ENCODE results near the gene LRRC56.

Gene LRRC56

DNA sequence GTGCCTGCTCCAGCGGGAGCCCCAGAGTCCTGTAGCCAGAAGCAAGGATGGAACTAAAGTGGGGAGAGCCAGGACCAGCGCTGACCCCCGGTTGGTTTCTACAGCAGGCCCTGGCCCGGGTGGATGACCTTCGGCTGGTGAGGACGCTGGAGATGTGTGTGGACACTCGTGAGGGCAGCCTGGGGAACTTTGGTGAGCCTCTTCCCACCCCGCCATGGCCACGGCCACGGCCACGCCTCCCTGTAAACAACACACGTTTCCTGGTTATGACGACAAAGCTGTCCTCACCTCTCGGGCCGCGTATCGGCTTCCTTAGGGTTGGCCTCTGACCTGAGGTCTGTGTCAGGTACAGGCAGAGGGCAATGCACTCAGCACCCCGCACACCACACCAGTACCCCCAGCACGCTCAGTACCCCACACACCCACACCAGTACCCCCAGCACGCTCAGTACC is 4.1 kb downstream of the LRRC56 start:
- DNase-seq: no peak

DNA sequence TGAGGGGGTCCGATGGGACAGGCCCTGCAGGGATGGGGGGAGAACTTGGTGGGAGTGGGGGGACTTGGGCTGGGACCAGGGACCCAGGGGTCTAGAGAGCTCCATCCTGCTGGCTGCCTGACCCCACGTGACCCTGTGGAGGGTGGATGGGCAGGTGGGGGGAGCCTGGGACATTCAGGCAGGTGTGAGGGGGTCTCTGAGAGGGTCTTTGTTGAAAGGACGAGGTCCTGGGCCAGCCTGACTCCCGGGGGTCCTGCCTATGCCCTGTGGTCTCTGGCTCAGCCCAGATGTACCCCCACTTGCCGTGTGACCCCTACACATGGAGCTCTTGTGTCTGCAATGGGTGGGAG is 7.5 kb downstream of the LRRC56 start:
- DNase-seq: no peak

DNA sequence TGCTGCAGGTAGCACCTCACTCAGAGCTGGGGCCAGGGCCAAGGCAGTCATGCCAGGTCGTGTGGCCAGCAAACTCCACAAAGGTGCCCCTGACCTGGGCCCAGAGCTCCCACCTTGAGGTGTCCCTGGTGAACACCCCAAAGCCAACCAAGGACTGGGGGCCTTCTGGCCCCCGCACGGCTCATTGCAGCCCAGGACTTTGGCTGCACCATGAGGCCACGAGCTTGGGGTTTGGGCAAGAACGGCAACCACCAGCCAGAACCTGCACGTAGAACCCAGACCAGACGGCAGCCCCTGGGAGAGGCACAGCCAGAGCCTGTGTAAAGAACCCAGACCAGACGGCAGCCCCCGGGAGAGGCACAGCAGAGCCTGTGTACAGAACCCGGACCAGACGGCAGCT is 7.8 kb downstream of the LRRC56 start:
- no peak for DNase-seq

DNA sequence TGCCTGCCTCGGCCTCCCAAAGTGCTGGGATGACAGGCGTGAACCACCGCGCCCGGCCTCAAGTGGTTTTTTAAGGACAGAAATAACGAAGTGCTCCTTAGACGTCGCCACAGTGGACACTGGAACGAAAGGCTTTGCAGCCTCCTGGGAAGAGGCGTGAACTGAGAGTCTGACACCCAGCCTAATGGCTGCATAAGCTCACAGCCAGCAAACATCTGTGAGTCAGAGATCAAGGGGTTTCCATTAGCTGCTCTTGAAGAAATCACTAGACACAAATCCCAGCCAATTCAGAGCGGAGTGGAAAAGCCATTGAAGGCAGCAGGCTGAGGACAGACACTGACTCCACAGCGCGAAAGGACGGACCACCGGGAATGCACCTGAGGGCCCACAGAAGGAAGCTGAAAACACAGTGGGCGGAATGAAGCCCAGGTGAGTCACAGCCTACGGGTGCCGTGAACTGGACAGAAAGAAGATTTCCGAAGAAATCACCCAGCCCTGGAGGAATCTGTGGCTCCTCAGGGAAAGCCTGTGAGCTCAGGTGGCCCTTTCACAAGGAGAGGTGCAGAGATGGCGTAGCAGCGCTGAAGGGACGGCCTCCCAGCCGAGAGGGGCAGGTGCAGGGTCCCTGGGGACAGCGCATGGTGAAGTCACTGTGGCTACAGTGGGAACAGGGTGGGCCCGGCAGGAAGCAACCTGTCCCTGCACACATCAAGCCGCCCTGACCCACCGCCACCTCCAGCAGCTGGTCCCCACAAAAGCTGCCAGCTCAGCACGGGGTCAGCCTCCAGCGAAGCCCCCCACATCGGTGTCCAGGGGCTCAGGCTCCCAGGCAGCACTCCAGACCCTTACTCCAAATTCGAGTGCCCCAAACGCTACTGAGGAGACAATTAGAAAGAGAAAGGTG is 11.6 kb downstream of the LRRC56 start:
- DNase-seq: no peak

DNA sequence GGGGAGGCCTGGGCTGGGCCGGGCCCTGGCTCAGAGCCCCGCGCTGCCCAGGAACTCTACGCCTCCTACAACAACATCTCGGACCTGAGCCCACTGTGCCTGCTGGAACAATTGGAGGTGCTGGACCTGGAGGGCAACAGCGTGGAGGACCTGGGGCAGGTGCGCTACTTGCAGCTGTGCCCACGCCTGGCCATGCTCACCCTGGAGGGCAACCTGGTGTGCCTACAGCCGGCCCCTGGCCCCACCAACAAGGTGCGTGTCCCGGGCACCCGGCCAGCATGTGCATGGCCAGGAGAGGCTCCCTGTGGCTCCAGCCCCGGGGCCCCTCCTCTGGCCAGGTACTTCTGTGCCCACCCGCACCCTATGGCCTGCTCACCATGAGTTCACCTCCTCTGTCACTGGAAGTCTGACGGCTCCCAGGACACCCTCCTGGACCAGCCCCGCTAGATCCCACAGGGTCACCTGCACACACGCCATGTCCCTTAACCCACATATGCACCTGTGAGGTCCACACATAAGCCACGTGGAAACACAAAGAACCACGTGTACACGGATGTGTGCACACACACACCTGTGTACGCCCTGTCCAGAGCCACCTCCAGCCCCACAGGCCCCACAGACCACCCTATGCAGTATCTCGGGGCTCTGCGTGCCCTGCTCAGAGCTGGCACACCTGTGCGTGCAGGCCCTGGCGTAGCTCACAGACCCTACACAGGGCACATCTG is 12.9 kb downstream of the LRRC56 start:
- DNase-seq: no peak

DNA sequence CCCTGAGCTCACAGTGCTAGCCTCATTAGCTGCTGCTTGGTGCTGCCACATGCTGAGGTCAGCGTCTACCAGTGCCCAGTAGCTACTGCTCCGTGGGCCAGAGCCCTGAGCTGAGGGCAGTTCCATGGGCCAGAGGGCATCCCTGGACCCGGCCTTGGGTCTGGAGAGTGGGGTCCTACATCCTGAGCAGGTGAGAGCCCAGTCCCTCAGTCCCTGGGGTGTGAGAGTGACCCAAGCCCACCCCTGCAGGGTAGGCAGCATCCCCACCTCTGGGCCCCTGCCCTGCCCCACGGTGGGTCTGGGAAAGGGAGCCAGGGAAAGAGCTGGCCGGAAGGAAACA is 13.4 kb downstream of the LRRC56 start:
- DNase-seq: no peak

DNA sequence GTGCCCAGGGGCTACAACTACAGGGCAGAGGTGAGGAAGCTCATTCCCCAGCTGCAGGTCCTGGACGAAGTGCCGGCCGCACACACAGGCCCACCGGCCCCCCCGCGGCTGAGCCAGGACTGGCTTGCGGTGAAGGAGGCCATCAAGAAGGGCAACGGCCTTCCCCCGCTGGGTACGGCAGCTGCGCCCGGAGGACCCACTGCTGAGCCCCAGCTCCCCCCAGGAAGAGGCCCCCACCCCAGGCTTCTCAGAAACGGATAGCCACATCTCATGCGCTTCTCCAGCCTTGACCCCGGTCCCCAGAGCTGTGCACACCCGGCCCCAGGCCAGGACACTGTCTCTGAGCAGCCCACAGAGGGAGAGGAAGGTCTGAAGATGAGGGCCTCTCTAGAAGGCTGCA is 13.8 kb downstream of the LRRC56 start:
- DNase-seq: no peak

DNA sequence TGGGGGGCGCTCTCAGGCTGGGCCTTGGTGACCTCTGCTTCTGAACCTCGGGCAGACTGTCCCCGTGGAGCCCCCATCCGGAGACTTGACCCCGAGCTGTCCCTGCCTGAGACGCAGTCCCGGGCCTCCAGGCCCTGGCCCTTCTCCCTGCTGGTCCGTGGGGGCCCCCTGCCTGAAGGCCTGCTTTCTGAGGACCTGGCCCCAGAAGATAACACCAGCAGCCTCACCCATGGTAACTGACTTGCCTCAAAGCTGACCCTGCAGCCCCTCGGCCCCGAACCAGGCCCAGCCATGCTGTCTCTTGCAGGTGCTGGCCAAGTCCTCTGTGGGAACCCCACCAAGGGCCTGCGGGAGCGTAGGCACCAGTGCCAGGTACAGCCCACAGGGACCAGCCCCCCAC is 14.3 kb downstream of the LRRC56 start:
- DNase-seq: no peak

DNA sequence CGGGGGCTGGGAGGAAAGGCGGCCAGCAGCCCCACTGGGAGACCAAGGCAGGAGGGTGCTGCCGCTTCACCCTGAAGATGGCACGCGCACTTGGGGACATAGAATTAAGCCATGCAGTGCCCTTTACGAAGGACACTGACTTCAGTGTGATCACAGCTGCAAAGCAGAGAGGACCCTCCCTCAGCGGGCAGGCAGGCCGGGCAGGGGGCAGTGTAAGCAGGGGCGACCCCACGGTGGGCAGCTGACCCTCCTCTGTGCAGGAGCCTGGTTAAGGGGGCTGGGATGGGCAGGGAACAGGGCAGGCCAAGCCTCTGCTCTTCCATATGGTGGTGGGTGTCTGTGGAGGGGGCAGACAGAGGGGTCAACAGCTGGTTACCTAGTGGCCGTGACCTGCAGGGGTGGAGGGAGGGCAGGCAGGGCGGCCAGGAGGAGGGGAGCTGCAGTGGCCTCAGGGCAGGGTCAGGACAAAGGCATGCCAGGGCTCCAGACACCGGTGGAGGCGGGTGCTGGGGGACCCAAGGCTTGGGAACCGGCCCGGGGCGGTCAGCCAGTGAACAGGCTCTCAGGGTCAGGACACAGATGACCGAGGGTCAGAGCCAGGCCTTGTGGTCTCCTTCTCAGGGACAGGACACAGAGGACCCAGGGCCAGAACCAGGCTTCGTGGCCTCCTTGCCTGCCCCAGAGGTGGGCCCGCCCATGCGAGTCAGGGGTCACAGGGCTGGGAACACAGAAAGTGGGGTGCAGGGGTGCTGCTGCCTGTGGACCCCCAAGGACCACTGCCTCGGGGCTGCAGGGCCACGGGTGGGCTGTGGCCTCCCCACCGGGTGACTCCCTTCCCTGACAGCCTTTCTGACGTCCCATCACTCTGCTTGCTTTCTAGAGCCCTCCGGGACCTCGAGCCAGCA is 16.0 kb downstream of the LRRC56 start:
- no peak for DNase-seq

DNA sequence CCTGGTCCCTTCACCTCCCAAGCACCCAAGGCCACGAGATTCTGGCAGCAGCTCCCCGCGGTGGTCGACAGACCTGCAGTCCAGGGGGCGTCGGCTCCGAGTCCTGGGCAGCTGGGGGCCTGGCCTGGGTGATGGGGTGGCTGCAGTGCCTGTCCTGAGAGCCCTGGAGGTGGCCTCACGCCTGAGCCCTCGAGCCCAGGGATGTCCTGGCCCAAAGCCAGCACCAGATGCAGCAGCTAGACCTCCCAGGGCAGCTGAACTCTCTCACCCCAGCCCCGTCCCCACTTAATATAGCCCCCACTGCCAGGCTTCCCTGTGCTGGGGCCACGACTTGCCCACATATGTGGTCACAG is 16.6 kb downstream of the LRRC56 start:
- DNase-seq: no peak

DNA sequence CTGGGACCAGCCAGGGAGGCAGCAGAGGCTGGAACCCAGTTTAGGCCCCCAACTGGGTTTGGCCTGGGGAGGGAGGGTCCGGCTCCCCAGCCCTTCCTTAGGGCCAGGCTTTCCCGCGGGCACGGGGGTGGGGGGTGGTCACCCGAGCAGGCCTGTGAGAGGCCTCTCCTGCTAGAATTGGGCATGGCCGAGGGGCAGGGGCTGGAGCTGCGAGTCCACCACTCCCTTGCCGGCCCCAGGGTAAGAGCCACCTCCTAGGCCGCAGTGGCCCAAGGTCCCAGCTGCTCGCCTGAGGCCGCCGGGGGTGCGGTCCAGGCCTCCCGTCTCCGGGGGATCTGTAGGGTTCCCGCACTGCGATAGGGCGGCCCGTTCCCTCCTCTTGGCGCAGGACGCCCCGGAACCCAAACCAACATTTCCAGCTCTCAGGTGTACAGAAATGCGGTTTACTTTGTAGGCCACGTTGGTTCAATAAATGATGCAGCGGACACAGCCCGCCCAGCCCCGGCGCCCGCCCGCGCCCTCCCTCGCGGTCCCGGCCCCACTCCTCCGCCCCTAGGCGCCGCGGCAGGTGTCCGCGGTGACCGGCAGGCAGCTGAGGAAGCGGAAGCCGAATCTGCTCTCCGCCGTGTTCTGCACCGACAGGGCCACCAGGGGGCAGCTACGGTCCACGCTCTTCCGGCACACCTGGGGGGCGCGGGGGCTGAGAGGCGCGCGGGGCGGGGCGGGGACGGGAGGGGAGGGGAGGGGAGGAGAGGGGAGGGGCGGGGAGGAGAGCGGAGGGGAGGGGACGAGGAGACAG is 17.3 kb downstream of the LRRC56 start:
- DNase-seq: peak; percentile 61 to 86

DNA sequence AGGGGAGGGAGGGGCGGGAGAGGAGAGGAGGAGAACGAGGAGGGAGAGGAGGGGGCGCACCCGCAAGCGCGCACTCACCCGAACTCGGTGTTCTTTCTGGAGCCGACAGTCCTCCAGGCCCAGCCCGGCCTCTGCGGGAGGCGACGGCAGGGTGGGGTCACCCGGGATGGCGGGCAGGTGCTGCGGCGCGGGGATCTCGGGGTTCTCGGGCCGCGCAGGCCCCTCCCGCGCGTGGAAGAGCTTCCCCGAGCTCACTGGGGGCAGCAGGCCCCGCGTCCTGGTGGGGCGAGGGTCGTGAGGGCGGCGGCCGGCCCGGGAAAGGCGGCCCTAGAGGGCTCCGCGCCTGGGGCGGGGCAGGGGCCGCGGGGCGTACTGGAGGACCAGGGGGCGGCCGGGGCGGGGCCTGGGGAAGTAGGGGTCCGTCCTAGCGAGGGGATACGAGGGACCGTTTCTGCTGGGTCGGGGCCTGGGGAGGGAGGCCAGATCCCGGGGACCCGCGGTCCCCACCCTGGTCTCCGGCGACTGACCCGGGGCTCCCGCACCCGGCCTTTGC is 18.0 kb downstream of the LRRC56 start:
- DNase-seq: no peak

DNA sequence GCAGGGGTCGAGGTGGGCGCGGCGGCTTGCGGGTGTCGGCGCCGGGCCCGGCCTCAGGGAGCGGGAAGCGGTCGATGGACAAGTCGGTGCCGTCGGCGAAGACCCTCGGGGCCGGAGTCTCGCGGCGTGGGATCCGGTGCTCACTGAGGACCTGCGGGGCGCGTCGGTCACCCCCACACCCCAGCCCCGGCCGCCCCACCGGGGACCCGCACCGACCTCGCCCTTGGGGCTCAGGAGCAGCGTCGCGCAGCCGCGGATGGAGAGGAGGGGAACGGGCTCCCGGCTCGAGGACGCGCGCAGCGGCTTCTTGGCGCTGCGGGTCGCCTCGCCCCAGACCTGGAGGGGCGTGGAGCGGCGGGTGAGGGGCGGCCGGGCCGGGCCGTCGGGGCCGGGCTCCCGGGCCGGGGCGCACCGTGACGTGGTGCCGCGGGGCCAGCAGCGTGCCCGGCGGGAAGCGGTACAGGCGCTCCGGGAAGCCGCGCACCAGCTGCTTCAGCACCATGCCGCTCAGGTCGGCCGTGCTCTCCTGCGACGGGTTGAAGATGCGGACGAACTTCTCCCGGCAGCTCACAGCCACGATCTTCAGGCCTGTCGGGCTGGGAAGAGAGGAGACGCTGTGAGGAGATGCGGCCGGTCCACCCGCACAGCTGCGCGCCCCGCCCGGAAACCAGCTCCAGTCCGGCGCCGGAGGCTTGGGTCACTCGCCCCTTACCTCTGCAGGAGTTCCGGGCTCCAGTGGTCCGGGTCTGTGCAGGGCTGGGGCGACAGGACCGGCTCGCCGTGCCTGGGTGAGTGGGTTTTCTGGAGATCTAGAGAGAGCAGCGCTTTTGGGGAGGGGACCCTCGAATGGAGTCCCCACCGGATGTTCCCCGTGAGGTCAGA is 18.7 kb downstream of the LRRC56 start:
- no peak for DNase-seq

DNA sequence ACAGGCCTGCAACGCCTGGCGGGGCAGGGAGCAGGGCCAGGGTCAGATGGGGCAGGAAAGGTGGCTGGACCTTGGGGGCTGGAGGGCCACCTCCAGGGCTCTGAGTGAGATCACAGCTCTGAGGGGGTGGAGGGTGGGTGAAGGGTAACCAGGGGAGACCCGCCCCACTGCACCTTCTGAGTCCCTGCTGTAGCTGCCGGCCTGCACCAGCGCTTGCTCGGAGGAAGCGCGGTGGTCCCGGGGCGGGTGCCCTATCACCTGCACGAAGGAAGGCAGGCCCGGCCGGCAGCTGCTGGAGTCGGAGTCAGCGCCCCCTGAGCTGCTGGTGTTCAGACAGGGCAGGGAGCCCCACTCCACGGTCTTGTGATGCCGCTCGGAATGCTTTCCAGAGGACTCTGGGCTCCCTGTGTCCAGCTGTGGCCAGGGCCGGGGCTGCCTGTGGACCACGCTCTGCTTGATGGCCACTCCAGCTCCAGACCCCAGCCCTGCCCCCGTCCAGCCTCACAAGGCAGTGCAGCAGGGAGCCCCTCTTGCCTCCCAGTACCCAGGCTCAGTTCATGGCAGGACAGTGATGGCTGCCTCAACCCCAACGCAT is 19.4 kb downstream of the LRRC56 start:
- no peak for DNase-seq

DNA sequence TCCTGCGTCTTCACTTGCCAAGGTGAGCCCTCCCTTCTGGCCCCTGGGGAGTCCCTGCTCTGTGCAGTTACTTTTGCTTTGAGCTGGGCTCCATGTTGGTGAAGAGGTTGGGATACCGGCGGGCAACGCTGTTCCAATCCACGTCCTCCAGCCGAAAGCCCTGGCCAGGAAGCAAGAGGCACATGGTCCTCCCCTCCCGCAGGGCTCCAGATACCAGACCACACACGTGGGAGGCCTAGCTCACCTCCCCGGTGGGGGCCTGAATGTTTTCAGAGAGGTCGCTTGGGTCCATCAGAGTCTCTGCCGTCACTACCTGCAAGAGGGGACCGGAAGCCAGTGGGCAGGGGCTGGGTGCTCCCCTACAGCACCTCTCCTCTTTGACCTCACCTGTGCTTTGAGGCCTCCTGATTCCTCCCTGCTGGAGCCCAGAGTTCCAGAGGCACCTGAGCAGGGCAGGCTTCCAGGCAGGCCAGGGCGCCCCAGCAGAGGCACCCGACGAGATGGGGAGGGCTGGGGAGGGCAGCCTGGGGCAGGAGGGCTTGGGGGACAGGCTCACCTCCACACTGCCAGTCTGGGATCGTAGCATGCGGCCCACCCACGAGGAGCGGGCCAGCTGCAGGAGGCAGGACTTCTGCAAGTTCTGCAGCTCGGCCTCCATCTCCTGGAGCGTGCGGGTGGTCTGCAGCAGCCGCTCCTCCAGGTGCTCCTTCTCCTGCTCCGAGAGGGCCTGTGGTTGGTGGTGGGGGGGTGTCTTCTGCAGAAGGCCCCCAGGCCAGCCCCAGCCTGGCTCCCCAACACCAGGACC is 20.2 kb downstream of the LRRC56 start:
- DNase-seq: no peak

DNA sequence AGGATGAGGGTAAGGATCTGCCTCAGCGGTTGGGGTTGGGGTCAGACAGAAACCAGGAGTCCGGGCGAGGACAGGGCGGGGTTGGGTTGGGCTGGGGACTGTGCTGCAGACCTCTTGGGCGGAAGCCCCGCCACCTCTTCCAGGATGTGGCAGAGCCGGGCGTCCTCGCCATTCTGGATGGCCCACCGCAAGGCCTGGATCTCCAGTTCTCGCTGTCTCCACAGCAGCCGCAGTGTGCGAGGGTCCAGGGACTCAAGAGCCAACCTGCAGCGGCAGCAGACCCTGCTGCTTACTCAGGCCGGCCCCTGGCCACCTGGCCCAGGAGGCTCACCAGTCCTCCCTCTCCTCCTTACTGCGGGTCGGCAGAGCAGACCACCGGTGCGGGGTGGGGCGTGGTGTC is 21.2 kb downstream of the LRRC56 start:
- no peak for DNase-seq

DNA sequence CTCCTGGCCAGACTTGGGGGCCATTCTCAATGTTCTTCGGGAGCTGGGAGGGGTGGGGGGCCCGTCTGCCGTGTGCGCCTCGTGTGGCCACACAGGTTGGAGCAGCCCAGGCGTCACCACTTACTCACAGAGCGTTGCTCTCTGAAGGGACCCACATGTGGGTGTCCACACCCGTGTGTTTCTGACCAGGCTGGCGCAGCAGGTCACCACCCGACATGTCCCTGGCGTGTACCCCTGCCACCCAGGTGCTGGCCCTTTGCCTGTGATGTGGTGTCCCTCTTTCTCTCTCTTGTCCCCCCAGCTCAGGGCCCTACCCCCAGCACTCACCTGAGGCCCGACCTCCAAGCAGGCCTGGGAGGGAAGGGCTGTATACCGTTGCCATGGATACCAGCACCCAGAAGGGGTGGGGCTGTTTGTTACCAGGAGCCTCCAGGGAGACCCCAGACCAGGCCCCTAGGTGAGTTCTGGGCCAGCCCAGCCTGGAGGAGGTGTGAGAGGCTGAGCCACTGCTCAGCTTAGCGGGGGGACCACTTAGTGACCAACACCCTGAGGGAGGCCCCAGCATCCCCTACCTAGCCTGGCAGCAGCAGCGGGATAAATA is 21.8 kb downstream of the LRRC56 start:
- DNase-seq: no peak

DNA sequence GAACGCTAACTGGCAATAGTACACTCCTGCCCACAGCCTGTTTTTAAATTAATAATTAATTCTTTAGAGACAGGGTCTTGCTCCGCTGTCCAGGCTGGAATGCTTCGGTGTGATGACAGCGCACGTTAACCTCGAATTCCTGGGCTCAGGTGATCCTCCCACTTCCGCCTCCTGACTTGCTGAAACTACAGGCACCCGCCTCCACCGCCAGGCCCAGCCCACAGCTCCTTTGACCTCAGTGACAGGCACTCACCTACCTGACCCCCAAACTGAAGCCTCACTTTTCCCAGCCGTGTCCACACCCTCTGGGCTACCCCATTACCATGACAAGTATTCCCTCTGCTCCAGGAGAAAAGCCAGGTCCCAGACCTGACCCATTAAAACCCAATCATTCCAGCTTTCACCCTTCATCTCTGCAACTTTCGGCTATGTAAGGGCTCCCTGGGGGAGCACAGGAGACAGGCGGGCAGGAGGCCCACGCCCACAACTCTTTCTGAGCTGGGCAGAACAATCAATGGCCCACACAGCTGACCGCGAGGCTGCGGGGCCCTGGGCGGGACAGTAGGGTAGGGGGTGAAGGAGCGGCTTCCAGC is 22.5 kb downstream of the LRRC56 start:
- no peak for DNase-seq

Data from NCI-H187 (cell line).